ENCODE results near the gene RASA2.
"Not testable (repeated sequence)": the region's sequence is repeated elsewhere in the genome, so short reads cannot be mapped to it uniquely, and the experiment has no call there.

The RASA2 gene

GRCh38 chr3:141499965-141500364 lies 13.1 kb downstream of the RASA2 start:
- no peak for DNase-seq

DNA sequence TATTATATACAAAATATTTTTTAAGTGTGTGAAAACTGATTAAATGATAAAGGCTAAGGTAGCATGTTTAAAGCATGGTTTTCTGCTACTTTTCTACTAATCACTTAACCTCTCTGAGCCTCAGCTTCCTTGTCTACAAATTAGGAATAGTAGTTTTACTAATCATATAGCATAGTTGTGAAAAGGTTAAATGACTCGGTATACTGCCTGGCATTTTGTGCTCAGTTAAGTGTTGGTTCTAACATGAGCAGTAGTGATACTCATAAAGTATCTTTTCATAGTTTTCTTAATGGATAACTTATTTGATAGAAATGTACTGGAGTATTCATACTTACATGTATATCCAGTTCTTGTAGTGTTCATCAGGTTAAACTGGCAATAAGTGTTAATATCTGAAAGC lies 13.6 kb downstream of the RASA2 start:
- DNase-seq = no peak

- no peak for DNase-seq
These were observed 18.3 kb downstream of the RASA2 start for GRCh38 chr3:141505166-141505565.

DNA sequence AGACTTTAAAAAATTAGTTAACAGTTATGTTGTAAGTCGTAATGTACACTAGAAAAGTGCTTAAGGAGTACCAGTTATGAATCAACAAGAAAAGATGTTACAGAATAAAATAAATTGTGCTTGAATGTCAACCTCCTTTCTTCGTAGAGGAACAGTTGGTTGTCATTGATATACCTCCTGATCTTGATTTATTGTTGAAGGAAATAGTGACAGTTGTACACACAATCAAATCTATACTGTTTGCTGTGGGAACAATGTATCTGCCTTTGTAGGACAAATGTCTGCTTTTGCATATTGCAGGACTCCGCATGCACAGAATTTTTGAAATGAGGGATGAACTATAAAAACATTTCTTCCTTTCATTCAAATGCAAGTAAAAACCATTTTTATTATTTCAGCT lies 19.2 kb downstream of the RASA2 start:
- no peak for DNase-seq

DNA sequence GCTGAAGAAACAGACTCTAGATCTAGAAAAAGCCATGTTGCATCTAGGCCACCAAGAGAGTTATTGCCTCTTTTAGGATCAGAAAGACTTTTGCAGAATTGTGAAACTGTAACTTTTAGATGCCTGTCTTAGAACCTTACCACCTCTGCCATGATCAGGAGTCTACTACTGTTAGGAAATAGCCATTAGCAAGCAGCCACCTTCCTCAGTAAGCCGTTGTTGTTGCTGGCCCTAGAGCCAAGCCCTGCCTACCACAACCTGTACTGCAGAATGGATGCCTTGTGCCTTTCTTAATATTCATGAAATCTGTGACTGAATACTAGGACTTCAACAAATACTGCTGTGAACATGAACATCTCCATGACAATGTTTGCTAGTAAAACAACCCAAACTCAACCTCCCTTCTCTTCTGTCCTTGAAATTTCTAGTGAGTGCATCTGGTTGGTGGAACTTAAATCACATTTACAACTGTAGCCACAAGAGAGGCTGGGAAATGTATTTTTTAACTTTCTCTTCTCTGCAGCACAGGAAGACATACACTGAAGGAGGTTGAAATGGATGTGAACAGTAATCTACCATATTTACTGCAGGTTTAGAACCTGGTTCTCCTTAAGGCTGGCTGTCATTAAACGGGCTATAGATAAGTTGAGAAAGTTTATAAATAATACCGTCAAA lies 20.7 kb downstream of the RASA2 start:
- no peak for DNase-seq

GRCh38 chr3:141508067-141508436 lies 21.2 kb downstream of the RASA2 start:
- DNase-seq = no peak

DNA sequence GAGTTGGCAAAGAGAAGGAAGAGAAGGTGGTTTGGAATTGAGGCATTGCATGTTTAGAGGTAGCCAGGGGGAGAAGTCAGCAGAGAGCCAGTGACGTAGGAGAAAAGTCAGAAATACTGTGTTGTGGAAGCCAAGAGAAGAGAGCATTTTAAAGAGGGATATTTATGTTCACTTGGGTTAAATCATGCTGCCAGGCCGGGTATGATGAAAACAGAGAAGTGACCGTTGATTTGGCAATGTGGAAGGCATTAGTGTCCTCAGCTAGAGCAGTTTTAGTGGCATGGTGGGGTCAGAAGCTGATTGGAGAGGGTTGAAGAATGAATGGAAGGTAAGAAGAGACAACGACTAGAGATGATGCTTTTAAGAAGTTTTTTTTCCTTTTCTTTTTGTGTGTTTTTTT lies 24.5 kb downstream of the RASA2 start:
- no peak for DNase-seq

GRCh38 chr3:141514382-141514781 lies 27.6 kb downstream of the RASA2 start:
- no peak for DNase-seq

DNA sequence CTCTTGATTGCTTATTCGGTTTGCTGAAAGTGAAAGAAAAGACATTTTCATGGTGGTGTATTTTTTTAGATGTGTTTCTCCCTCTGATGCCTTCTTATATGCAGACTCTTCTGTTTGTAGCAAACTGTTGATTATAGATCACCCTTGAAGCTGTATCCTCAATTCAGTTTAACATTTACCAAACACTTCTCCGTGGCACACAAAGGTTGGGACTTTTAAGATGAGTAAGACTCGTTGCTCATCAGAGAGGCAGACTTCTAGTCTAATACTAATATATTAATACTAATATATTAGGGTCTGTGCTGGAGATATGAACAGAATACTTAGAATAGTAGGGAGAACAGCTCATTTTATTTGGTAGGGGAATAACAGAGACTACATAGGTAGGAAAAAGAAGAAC lies 32.8 kb downstream of the RASA2 start:
- no peak for DNase-seq

DNA sequence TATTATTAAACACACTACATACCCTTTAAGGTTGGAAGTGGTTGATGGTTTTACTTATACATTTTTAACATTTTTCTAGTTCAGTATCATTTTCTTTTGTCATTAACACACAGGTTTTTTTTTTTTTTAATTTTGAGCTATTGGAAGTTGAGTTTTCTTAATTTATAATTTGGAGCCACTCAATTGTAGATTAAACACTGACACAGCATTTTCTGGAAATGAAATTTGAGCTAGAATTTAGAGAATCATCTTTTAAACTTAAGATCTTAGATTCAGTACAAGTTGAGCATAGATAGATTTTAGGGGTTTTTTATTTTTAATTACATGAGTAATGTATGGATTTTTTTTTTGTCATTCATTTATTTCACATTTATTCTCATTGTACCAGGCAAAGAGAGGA lies 35.0 kb downstream of the RASA2 start:
- DNase-seq = no peak

DNA sequence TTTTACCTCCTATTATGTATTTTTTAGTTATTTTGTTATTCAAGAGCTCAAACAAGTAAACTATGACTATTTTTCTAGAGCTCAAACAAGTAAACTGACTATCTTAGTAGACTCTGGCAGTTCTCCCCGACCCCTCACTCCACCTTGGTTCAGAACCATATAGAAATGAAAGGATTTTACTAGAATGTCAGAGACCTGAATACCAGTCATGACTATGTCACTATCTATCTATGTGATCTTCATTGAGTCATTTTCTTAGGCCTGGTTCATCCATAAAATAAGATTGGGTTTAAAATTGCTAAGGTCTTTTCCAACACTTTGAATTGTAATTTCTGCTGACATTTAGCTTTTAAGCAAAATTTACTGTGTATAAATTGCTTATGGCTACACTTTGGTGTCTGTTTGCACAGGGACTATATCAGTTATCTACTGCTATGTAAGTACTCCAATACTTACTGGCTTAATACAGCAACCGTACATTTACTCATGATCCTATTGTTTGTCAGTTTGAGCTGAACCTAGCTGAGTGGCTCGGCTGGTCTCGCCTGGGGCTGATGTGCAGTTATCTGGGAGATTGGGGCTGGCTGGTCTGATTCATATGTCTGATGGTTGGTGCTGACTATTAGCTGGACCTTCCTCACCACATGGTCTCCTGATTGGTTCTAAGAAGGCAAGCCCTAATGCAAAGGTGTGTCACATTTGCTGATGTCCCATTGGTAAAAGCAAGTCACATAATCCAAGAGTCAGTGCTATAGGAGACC lies 37.0 kb downstream of the RASA2 start:
- peak; percentile 66 for DNase-seq

DNA sequence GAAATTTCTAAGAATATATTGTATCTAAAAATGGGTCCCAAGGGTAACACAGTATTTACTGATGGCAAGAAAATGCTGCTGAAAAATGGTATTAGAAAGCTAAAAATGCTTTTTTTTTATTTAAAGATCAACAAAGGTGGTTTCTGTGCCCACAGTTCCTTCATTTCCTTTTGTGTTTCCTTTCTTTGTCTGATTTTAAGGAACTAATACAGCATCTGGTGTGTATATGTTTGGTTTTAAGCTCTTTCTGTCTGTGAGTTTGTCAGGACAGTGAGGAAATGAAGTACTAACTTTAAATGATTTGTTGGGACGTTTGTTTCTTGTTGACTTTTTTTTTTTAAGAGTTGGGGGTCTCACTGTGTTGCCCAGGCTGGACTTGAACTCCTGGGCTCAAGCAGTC lies 38.2 kb downstream of the RASA2 start:
- no peak for DNase-seq

- DNase-seq = no peak
These were observed 39.0 kb downstream of the RASA2 start for GRCh38 chr3:141525814-141526213.

DNA sequence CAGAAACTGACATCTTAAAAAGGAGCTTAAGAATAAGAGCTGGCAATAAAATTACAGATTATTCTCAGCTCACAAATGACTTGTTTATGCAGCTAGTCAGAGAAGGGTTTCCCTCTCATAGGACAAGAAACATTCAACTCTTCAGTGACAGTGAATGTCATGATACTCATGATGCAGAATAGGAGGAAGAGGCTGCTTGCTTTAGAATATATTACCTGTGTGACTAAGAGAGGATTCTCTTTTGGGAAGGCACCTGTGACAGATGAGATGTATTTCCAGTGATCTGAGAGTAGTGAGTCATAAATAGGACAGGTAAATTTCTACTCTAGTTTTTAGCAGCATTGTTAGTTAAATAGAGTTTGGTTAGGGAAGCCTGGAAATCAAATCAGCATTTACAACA lies 39.9 kb downstream of the RASA2 start:
- DNase-seq = no peak

GRCh38 chr3:141528800-141529199 lies 42.0 kb downstream of the RASA2 start:
- no peak for DNase-seq

GRCh38 chr3:141529256-141529655 lies 42.4 kb downstream of the RASA2 start:
- DNase-seq = no peak

DNA sequence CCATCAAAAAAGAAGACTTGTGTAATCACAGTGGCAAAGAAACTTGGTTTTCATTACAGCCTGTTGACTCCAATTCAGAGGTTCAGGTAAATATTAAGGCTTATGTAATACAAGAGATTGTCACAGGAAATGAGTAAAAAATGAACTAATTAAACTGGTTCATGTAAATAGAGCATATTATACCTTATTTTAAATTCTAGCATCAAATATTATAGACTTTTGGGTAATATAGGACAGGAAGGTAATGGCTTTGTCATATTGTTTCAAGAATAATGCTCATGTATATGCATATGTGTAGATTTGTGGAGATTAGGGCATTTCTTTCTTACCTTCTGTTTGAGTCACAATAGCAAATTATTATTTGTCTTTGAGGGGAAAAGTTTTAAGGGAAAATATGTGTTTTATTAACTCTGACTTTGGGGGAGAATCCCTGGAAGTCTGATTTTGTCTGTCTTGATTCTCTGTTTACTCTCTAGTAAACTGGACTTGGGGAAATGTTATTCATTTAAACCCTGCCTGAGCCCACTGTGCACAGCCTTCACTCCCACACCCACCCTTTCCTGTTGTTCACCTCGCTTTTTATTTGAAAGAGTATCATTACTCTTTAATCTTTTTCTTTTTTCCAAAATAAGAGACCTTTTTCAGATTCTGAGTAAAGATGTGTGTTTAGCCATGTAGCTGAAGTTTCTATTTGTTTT lies 43.0 kb downstream of the RASA2 start:
- DNase-seq = no peak

DNA sequence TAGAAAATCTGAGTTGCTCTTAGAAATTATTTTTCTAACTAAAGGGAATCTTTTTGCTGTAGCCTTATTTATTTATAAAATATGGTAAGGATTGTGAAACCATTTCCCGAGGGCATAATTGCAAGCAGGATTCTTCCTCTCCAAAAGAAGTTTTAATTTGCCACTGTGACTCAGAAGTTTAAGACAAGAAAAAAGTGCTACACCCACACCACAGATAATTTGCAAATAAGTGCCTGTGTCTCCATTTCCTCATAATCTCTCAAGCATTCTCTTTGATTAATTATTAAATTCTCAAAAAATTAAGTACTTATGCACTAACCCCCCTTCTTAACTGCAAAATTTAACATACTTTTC lies 43.6 kb downstream of the RASA2 start:
- DNase-seq = peak; percentile 82

GRCh38 chr3:141532609-141533008 lies 45.8 kb downstream of the RASA2 start:
- DNase-seq = no peak

- not testable (repeated sequence) for DNase-seq
These were observed 49.2 kb downstream of the RASA2 start for GRCh38 chr3:141536017-141536416.

GRCh38 chr3:141537856-141538255 lies 51.0 kb downstream of the RASA2 start:
- DNase-seq = no peak

GRCh38 chr3:141538568-141539240 lies 51.9 kb downstream of the RASA2 start:
- DNase-seq = no peak

GRCh38 chr3:141539431-141540187 lies 52.8 kb downstream of the RASA2 start:
- peak; percentile 27 for DNase-seq

All from EL (cell line).